K562 (cell line): ENCODE results near the gene ZNF831. TPM values are rescaled to one million over a fixed set of nuclear protein-coding genes. Genes with fewer than 3 reads are reported as not detected.

Experiments
- ATAC-seq: fragments of 200-7000 bp; cut with Tn5 transposase; 3 replicates; pipeline ENCODE4 v1.9.1; 2020; ENCODE audit warnings: moderate library complexity
- BruUV-seq: library from RNA; stranded (reverse); fragments of 400-500 nt; replicated peaks from 2 replicates; lab custom pipeline; 2021; lab: Mats Ljungman, UMichigan
- CTCF ChIA-PET: fragments of 300-600 bp; formaldehyde crosslinking; extraction: SDS; loops from one replicate; lab custom pipeline; 2021; ENCODE audit warnings: low intra/inter-chr PET ratio; lab: Yijun Ruan, JAX
- POLR2A ChIA-PET: fragments of 300-600, 350-650 bp; sonication (Branson Sonifier 250); formaldehyde crosslinking; extraction: SDS; loops from one replicate; lab custom pipeline; 2021; ENCODE audit warnings: antibody characterized with exemption, inconsistent platforms; lab: Yijun Ruan, JAX
- DNase-seq, 4 experiments: peaks; one replicate each; pipeline versions ENCODE4 v3.0.0 to v3.0.0-alpha.2; 2011 to 2018; ENCODE audit warnings: low spot score in 3 of 4, mixed read lengths in 3 of 4; ENCODE audit errors: extremely low read depth in 1 of 4
- FAIRE-seq: peaks from 2 replicates; lab custom pipeline; 2011; peaks lifted over from hg19 to GRCh38; lab: Jason Lieb, UNC
- H2AFZ ChIP-seq: 2 replicates; pipeline ENCODE4 v1.6.0; 2011; ENCODE audit warnings: low read depth, low read length, control low read depth, inconsistent platforms
- H3K27ac ChIP-seq: fragments of 200-600 bp; 3 replicates; pipeline ENCODE4 v1.8.0; 2011; ENCODE audit warnings: low read depth, mild to moderate bottlenecking, control low read depth, inconsistent platforms, low read length, moderate library complexity, mixed read lengths; ENCODE audit errors: extremely low read depth
- H3K27me3 ChIP-seq, 2 experiments: fragments of 300-600 bp in 1 of 2; 2 replicates in 1 of 2; 3 replicates in 1 of 2; pipeline versions ENCODE4 v1.6.0 to v1.8.0; 2011; ENCODE audit warnings: inconsistent platforms in 2 of 2, low read length in 2 of 2, mild to moderate bottlenecking in 1 of 2, mixed read lengths in 1 of 2, moderate library complexity in 1 of 2; ENCODE audit not compliant: control insufficient read depth in 2 of 2, insufficient read depth in 2 of 2
- H3K36me3 ChIP-seq: fragments of 300-600 bp; 3 replicates; pipeline ENCODE4 v1.8.0; 2011; ENCODE audit warnings: mild to moderate bottlenecking, low read length, inconsistent platforms; ENCODE audit not compliant: control insufficient read depth, insufficient read depth
- H3K4me1 ChIP-seq, 2 experiments: fragments of 200-600 bp in 1 of 2; replicated peaks in 1 of 2; 2 replicates in 1 of 2; 3 replicates in 1 of 2; pipeline versions ENCODE4 v1.5.1 to v1.8.0; 2011; ENCODE audit warnings: inconsistent platforms in 2 of 2, low read length in 2 of 2, mild to moderate bottlenecking in 1 of 2, mixed read lengths in 1 of 2, moderate library complexity in 1 of 2; ENCODE audit not compliant: control insufficient read depth in 2 of 2, insufficient read depth in 2 of 2
- H3K4me2 ChIP-seq: 2 replicates; pipeline ENCODE4 v1.6.1; 2011; ENCODE audit warnings: low read length, control low read depth, inconsistent platforms, mixed read lengths; ENCODE audit not compliant: insufficient read depth
- H3K4me3 ChIP-seq: fragments of 200-600 bp; sonication (generic), shearing (Covaris generic); 2 replicates; pipeline ENCODE4 v1.5.1; 2016; ENCODE audit warnings: control low read depth, inconsistent platforms
- H3K79me2 ChIP-seq: fragments of 200-600 bp; 3 replicates; pipeline ENCODE4 v1.8.0; 2011; ENCODE audit warnings: low read length, inconsistent platforms; ENCODE audit not compliant: control insufficient read depth, insufficient read depth
- H3K9ac ChIP-seq, 2 experiments: 2 replicates each; pipeline versions ENCODE4 v1.6.0 to v1.6.1; 2011; ENCODE audit warnings: low read depth in 2 of 2, low read length in 2 of 2, control low read depth in 1 of 2, inconsistent platforms in 1 of 2, mild to moderate bottlenecking in 1 of 2, mixed read lengths in 1 of 2; ENCODE audit not compliant: insufficient read depth in 1 of 2
- H3K9me1 ChIP-seq: one replicate; pipeline ENCODE4 v1.6.0; 2011; ENCODE audit warnings: inconsistent platforms, mild to moderate bottlenecking, low read length, moderate library complexity; ENCODE audit not compliant: control insufficient read depth, insufficient read depth
- H3K9me3 ChIP-seq: replicated peaks from 2 replicates; pipeline ENCODE4 v1.5.1; 2011; ENCODE audit warnings: low read depth, low read length, inconsistent platforms; ENCODE audit not compliant: control insufficient read depth, insufficient read depth
- H4K20me1 ChIP-seq: replicated peaks from 2 replicates; pipeline ENCODE4 v1.6.1; 2011; ENCODE audit warnings: low read length, inconsistent platforms, mixed read lengths; ENCODE audit not compliant: control insufficient read depth, insufficient read depth
- BHLHE40 ChIP-seq: IDR thresholded peaks from 2 replicates; pipeline ENCODE4 v1.6.1; 2011; ENCODE audit warnings: low read length, improper control_type of control experiment
- DLX4 ChIP-seq: fragments of 250-450 bp; sonication (Bioruptor Pico); IDR thresholded peaks from 2 replicates; pipeline ENCODE4 v1.6.1; 2021; ENCODE audit warnings: mild to moderate bottlenecking
- ETS1 ChIP-seq: conservative IDR thresholded peaks from 2 replicates; pipeline ENCODE4 v1.6.1; 2011; ENCODE audit warnings: low read depth, mild to moderate bottlenecking, low read length; ENCODE audit not compliant: control insufficient read depth
- FOXJ2 ChIP-seq: fragments of 200-800 bp; sonication (Bioruptor generic); IDR thresholded peaks from 2 replicates; pipeline ENCODE4 v1.6.1; 2016; ENCODE audit warnings: missing genetic modification characterization, missing compliant biosample characterization
- ID3 ChIP-seq, 2 experiments: fragments of 250-450 bp in 1 of 2; fragments of 450-650 bp in 1 of 2; sonication (Bioruptor Pico) in 1 of 2; IDR thresholded peaks; 2 replicates each; pipeline versions ENCODE4 v1.6.1 to v1.8.0; 2016 to 2021; ENCODE audit warnings: mild to moderate bottlenecking in 2 of 2, moderate library complexity in 2 of 2, missing compliant biosample characterization in 1 of 2, missing genetic modification characterization in 1 of 2
- IRF9 ChIP-seq: fragments of 450-650 bp; IDR thresholded peaks from 2 replicates; pipeline ENCODE4 v1.6.1; 2016; ENCODE audit warnings: missing biosample characterization, missing genetic modification characterization
- KLF13 ChIP-seq: fragments of 450-650 bp; IDR thresholded peaks from 2 replicates; pipeline ENCODE4 v1.6.1; 2016; ENCODE audit warnings: missing genetic modification characterization, low read depth, mild to moderate bottlenecking, missing compliant biosample characterization, moderate library complexity, borderline replicate concordance
- RREB1 ChIP-seq: fragments of 250-450 bp; sonication (Bioruptor Pico); IDR thresholded peaks from 2 replicates; pipeline ENCODE4 v1.4.0; 2020
- VEZF1 ChIP-seq: fragments of 200-800 bp; sonication (Bioruptor generic); IDR thresholded peaks from 2 replicates; pipeline ENCODE4 v1.6.1; 2017; ENCODE audit warnings: missing genetic modification characterization, missing compliant biosample characterization
- ZC3H4 ChIP-seq: sonication (generic); formaldehyde crosslinking; IDR thresholded peaks from 2 replicates; pipeline ENCODE4 v1.9.0; 2021; ENCODE audit warnings: missing genetic modification reagents, borderline replicate concordance
- WGBS: fragments of 100-300 bp; shearing (Covaris generic); methylation state at CpG from one replicate; pipeline ENCODE4 v1.1.6; 2016; ENCODE audit warnings: low coverage, mixed read lengths; ENCODE audit not compliant: insufficient coverage; ENCODE audit errors: missing lambda C conversion rate; 5-methylcytosine and 5-hydroxymethylcytosine counted together
- in situ Hi-C: fragments of 300-500 bp; cut with MboI; formaldehyde crosslinking; loops from 4 replicates; pipeline ENCODE4 v1.15.0; 2018; ENCODE audit warnings: inconsistent platforms, mixed read lengths
- intact Hi-C: fragments of 100-400 bp; cut with micrococcal nuclease; formaldehyde crosslinking; loops from 2 replicates; pipeline ENCODE4 v1.14.2; 2022
- polyA plus RNA-seq, 8 experiments: library from polyadenylated mRNA; depleted of rRNA in 4 of 8; stranded (reverse) in 5 of 8; unstranded in 3 of 8; fragments of >200 nt; fragmentation: Nextera tagmentation in 2 of 8; fragmentation: Illumina TruSeq in 1 of 8; extraction: Ambion mirVana in 2 of 8; extraction: Trizol in 1 of 8; gene quantifications; 2 replicates each; pipeline versions ENCODE4 v1.2.1 to v1.2.3, GENCODE V29; 2011 to 2014; ENCODE audit warnings: inconsistent platforms in 1 of 8, missing spikeins in 1 of 8
- total RNA-seq, 7 experiments: library from RNA; depleted of rRNA in 6 of 7; stranded (reverse); fragments of >200 nt in 6 of 7; fragmentation: Illumina TruSeq in 2 of 7; extraction: Trizol in 2 of 7; gene quantifications; 2 replicates each; pipeline versions ENCODE4 v1.2.1 to v1.2.3, GENCODE V29; 2011 to 2021; ENCODE audit warnings: low replicate concordance in 1 of 7

ZNF831 gene
- total and polyA plus RNA-seq, 9 of the 15 experiments (the other 6 are each of a cell fraction or from before 2014, with no cell fraction given): not detected

- in situ Hi-C loops: no loop called here
- Histone ChIP-seq H3K27ac (no peak overlapping the region), H2AFZ (no peak overlapping the region), H3K9me1 (no peaks in the 10 kb centered on the region), H3K4me1 (no peaks in the 10 kb centered on the region), H3K79me2 (no peaks in the 10 kb centered on the region), H3K27me3 (peaks cover 7 to 36% of the 10 kb centered on the region in 2 experiments; a peak in 4 of 5 replicates), H3K9ac (no peak overlapping the region), H3K36me3 (no peaks in the 10 kb centered on the region), H4K20me1 (peaks cover 4% of the 10 kb centered on the region; the same call in 1 of the 2 replicates), H3K4me3 (no peak overlapping the region), H3K4me2 (no peak overlapping the region), H3K9me3 (no peaks in the 10 kb centered on the region)
- intact Hi-C loops: no loop called here
- BruUV-seq: no TSS peak
- under 1% methylated on average over 6 of the region's 6 CpGs for WGBS
- FAIRE-seq: no peak
- no peak for DNase-seq
- no peak for ATAC-seq
- ChIA-PET POLR2A (interaction anchor here (0.6 kb wide), 1 partner anchor 298 kb away, joined by 3 read pairs; no protein-coding TSS in a partner anchor), CTCF (no interaction called here)
- TF ChIP-seq KLF13 (no peak), RREB1 (CRISPR knock-in tag) (no peak), IRF9 (tag) (no peak), ZC3H4 (CRISPR knock-in tag) (no peak), DLX4 (CRISPR knock-in tag) (no peak), ETS1 (no peak), VEZF1 (CRISPR knock-in tag) (no peak), BHLHE40 (no peak), FOXJ2 (no peak), ID3 (CRISPR knock-in tag; IDR thresholded peaks at IDR 0.05) (no peak), ID3 (tag; IDR thresholded peaks at IDR 0.05) (no peak)
Measured at GRCh38 chr20:59158673-59159072, 4.9 kb upstream of the ZNF831 start.
